Fibroblast of the aortic adventitia (primary cell): ENCODE measurements around the gene LYL1. TPM values are rescaled to one million over a fixed set of nuclear protein-coding genes. Genes with fewer than 3 reads are reported as not detected.

ENCODE experiments used
- DNase-seq: peaks from one replicate; pipeline ENCODE4 v3.0.0-alpha.2; 2010; ENCODE audit warnings: low read depth
- H3K4me3 ChIP-seq: 2 replicates; pipeline ENCODE4 v1.5.1; 2011; ENCODE audit warnings: low read depth, mild to moderate bottlenecking, control low read depth, low read length, moderate library complexity
- total RNA-seq: library from RNA; depleted of rRNA; stranded (reverse); fragments of >200 nt; gene quantifications from 2 replicates; pipeline ENCODE4 v1.2.3, GENCODE V29; 2012; ENCODE audit warnings: low replicate concordance
- TF ChIP-seq, protein P1 (sequence below): IDR thresholded peaks from 2 replicates; pipeline ENCODE4 v1.5.1; 2011; ENCODE audit warnings: mild to moderate bottlenecking, low read length, control low read depth, inconsistent platforms; ENCODE audit not compliant: insufficient read depth

Gene LYL1
- total RNA-seq, 1 donor: 0.63 TPM

- TF ChIP-seq, protein P1, sequence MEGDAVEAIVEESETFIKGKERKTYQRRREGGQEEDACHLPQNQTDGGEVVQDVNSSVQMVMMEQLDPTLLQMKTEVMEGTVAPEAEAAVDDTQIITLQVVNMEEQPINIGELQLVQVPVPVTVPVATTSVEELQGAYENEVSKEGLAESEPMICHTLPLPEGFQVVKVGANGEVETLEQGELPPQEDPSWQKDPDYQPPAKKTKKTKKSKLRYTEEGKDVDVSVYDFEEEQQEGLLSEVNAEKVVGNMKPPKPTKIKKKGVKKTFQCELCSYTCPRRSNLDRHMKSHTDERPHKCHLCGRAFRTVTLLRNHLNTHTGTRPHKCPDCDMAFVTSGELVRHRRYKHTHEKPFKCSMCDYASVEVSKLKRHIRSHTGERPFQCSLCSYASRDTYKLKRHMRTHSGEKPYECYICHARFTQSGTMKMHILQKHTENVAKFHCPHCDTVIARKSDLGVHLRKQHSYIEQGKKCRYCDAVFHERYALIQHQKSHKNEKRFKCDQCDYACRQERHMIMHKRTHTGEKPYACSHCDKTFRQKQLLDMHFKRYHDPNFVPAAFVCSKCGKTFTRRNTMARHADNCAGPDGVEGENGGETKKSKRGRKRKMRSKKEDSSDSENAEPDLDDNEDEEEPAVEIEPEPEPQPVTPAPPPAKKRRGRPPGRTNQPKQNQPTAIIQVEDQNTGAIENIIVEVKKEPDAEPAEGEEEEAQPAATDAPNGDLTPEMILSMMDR: no peak
- DNase-seq: no peak
- H3K4me3 ChIP-seq: no peak overlapping the region
Observed at GRCh38 chr19:13134626-13135025, 32.0 kb upstream of the LYL1 start.

DNA sequence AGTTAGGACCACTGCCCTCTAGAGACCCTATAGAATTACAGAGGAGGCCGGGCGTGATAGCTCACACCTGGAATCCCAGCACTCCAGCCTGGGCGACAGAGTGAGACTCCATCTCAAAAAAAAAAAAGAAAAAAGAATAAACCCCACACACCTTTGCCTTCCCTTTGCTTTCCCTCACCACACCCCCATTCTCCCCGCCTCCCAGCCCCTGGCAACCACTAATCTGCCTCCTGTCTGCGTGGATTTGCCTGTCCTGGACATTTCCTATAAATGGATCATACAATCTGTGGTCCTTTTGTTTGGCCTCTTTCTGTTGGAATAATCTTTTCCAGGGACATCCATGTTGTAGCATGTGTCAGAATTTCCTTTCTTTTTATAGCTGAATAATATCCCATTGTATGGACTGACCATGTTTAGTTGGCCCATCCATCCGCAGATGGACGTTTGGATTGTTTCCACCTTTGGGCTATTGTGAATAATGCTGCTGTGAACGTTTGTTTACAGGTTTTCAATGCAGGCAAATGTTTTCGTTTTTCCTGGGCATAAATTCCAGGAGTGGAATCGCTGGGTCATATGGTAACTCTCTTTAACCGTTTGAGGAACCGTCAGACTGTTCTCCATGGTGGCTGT, 30.7 kb upstream of the LYL1 start:
- DNase-seq: no peak
- no peak overlapping the region for H3K4me3 ChIP-seq
- TF ChIP-seq, protein P1: no peak

DNA sequence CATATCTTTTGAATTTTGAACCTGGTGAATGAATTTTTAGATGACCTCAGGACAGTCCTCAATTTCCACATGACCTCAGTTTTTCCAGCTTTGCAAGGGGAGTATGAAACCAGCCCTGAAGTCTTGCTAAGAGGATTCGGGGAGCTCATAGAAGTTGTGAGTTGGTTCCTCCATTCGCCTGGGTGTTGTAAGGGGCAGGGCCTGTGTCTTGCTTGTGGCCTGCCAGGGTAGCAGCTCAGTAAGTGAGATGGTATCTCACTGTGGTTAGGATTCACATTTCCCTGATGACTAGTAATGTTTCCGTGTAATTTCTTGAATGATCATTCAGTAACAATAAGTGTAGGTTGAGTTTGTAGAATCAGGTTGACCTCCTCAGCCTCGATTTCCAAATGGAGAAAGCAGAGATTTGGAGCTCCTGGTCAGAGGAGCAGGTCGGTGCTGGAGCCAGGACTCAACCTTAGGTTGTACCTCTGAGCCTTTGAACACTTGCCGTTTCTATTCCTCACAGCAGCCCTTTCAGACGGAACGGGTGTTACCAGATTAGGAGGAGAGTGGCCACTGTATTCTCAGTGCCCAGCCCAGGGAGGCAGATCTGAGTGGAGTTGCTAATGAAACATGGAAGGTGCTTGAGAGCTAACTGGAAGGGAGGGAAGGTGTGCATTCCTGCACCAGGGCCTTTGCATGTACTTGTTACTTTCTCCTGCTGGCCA, 30.0 kb upstream of the LYL1 start:
- TF ChIP-seq, protein P1: no peak
- peak; percentile 46 for DNase-seq
- H3K4me3 ChIP-seq: no peak overlapping the region

DNA sequence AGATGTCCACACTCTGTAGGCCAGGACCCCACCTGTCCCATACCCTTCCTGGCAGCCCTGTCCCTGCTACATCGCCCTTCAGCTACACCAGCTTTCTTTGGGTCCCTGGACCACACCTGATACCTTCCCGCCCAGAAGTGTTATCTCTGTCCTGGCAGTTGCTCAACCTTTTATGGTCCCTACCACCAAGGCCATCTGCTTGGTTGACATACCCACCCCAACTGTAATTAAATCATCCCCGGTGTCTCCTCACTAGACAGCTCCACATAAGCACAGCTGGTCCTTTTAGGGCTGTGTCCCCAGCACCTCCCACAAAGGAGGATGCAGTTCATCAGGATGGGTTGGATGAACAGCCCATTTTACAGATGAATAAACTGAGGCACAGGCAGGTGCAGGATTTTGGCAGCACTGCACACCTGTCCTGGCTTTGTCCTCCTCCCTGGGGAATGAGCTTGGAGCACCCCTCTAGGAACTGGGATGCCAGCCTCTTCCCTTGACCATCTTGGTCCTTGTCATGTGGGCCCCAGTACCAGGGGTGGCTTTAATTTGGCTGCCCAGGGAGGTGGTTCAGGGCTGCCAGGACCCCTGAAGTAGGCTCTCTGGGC, 28.3 kb upstream of the LYL1 start:
- no peak for DNase-seq
- TF ChIP-seq, protein P1: no peak
- H3K4me3 ChIP-seq: no peak overlapping the region

DNA sequence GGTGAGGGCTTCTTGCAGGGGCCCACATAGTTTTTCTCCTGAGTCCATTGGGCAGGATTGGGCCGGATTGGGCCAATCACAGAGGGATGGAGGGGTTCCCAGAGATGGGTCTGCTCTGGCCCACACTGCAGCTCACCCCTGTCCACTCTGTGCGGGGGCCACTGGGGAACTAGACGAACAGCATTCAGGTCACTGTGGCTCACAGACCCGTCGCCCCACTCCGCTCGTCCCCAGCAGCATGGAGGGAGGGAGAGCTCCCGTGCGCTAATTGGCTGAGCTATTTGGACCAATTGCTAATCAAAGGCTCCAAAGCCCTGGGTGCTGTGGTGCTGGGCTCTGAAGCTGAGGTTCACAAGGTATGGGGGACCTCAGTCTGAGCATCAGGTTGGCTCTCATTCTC, 26.7 kb upstream of the LYL1 start:
- TF ChIP-seq, protein P1: no peak
- no peak for DNase-seq
- no peak overlapping the region for H3K4me3 ChIP-seq

GRCh38 chr19:13128583-13128982, 25.9 kb upstream of the LYL1 start:
- DNase-seq: no peak
- TF ChIP-seq, protein P1: no peak
- H3K4me3 ChIP-seq: no peak overlapping the region
